ENCODE measurements around the gene GJD3.

DNA sequence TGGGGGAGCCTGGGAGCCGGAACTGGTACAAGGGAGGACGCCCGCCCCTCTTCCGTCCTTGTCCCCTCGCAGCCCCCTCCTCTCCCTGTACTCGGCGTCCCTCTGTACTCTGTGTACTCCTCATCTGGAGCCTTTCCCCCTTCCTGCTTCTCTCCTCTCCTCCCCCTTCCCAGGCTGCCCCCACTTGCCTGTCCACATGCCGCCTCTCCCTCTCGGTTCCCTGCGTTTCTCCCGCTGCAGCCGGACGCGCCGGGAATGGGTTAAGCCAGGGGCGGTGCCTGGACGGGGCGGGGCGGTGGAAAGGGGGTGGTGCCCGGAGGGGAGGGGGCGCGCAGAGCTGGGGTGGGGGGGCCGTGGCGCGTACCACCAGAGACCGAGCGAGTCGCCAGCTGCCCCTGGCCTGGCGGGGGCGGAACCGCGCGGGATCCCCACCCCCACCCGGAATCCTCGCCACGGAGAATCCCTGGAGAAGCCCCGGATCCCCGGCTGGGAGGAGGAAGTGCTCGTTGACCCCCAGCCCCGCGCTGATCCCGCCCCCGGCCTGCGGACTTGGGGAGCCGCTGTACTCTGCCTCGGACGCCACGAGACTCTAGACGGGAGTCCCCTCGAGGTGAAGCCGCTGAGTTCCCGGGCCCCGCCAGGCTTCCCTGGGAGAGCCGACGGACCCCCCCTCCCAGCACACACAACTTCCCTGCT is 22.6 kb downstream of the GJD3 start:
- TF ChIP-seq POLR2AphosphoS5 (IDR thresholded peaks at IDR 0.05), result peak; percentile 60 to 83
- no peak for TF ChIP-seq CTCF (IDR thresholded peaks at IDR 0.05)
